Measurements from ENCODE around the gene SLC22A12.

GRCh38 chr11:64626637-64627036 is 35.6 kb downstream of the SLC22A12 start:
- TF ChIP-seq POLR2AphosphoS5 (IDR thresholded peaks at IDR 0.05; ENCODE audit: borderline replicate concordance, low read depth, low read length): no peak
- TF ChIP-seq EZH2 (IDR thresholded peaks at IDR 0.05): no peak
